ENCODE measurements around the gene CNTFR.
"Not testable (repeated sequence)": the region's sequence is repeated elsewhere in the genome, so short reads cannot be mapped to it uniquely, and the experiment has no call there.

The CNTFR gene

GRCh38 chr9:34554211-34555001 lies 35.1 kb downstream of the CNTFR start:
- no peak for DNase-seq

GRCh38 chr9:34553511-34554021 lies 36.0 kb downstream of the CNTFR start:
- no peak for DNase-seq

GRCh38 chr9:34552986-34553385 lies 36.5 kb downstream of the CNTFR start:
- no peak for DNase-seq

- DNase-seq, result no peak
Observed at GRCh38 chr9:34552606-34552981, 36.9 kb downstream of the CNTFR start.

GRCh38 chr9:34551751-34552605 lies 37.5 kb downstream of the CNTFR start:
- no peak for DNase-seq

- DNase-seq, result no peak
Observed at GRCh38 chr9:34550681-34551270, 38.7 kb downstream of the CNTFR start.

GRCh38 chr9:34550016-34550680 lies 39.4 kb downstream of the CNTFR start:
- DNase-seq, result no peak

GRCh38 chr9:34549407-34549732 lies 40.2 kb downstream of the CNTFR start:
- DNase-seq, result no peak

GRCh38 chr9:34547960-34548611 lies 41.4 kb downstream of the CNTFR start:
- DNase-seq, result peak; percentile 69

GRCh38 chr9:34546834-34547827 lies 42.4 kb downstream of the CNTFR start:
- DNase-seq, result peak; percentile 78

- DNase-seq, result no peak
Observed at GRCh38 chr9:34546102-34546833, 43.3 kb downstream of the CNTFR start.

GRCh38 chr9:34545497-34545896 lies 44.0 kb downstream of the CNTFR start:
- no peak for DNase-seq

GRCh38 chr9:34544035-34544434 lies 45.5 kb downstream of the CNTFR start:
- no peak for DNase-seq

- no peak for DNase-seq
Observed at GRCh38 chr9:34541540-34541939, 48.0 kb downstream of the CNTFR start.

- no peak for DNase-seq
Observed at GRCh38 chr9:34540827-34541226, 48.7 kb downstream of the CNTFR start.

- DNase-seq, result no peak
Observed at GRCh38 chr9:34536685-34537084, 52.8 kb downstream of the CNTFR start.

- not testable (repeated sequence) for DNase-seq
Observed at GRCh38 chr9:34532041-34532440, 57.5 kb downstream of the CNTFR start.

GRCh38 chr9:34526026-34526425 lies 63.5 kb downstream of the CNTFR start:
- no peak for DNase-seq

GRCh38 chr9:34524349-34524748 lies 65.2 kb downstream of the CNTFR start:
- DNase-seq, result no peak

- peak; percentile 98 for DNase-seq
Observed at GRCh38 chr9:34522971-34523797, 66.3 kb downstream of the CNTFR start, which contains the start of gene ENHO. Gene ENHO (minus strand): TSS chr9:34522990. CDS start chr9:34521695, 1,295 bp downstream.
